ENCODE results near the gene PUDP.
"Not testable (repeated sequence)": the region's sequence is repeated elsewhere in the genome, so short reads cannot be mapped to it uniquely, and the experiment has no call there.

Gene PUDP

DNA sequence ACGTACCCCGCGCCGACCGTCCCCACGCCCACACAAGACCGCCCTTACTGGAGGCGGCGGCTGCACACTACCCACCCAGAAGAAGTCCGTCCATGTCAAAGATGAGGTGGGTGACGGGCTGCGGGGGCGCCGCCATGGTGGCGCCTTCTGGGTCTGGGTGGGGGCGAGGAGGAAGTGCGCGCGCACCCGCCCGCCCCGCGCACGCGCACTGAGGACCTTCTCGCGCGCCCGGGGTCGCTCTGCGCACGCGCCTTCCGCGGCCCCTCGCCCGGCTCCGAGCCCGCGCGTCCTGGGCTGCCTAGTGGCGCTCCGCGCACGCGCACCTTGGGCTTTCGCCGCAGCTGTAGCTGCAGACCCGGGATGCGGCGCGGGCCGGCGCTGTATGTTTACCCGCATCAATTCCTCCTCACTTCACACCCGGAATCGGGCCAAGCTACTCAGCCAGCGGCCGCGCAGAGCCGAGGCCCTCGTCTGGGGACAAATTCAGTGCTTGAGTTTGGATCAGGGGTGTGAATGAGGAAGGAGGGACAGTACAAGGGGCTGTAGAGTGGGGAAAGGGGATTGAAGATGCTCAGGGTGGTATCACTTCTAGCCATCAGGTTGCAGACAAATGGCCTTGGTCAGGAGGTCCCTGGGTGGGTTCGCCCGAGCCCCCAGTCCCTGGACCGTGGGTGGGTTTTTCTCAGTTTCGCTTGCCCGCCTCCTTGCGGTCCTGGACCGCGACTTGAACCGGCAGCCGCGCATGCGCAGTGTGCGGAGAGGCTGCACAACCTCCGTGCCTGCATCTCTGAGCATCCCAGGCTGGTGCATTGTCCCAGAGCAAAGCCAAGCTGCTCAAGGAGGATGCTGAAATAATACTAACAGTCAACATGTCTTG, at the start of gene PUDP:
TSS of gene PUDP (minus strand) at position 176 of the 877 bp plus-strand sequence. CDS start at position 136, 40 bp downstream.
- in situ Hi-C loops (cut with MboI; ENCODE audit: low sequenced_read_pairs) = no loop called here

GRCh38 chrX:7194606-7195005, 46.7 kb upstream of the PUDP start:
- in situ Hi-C loops (cut with MboI; ENCODE audit: low sequenced_read_pairs) = no loop called here

DNA sequence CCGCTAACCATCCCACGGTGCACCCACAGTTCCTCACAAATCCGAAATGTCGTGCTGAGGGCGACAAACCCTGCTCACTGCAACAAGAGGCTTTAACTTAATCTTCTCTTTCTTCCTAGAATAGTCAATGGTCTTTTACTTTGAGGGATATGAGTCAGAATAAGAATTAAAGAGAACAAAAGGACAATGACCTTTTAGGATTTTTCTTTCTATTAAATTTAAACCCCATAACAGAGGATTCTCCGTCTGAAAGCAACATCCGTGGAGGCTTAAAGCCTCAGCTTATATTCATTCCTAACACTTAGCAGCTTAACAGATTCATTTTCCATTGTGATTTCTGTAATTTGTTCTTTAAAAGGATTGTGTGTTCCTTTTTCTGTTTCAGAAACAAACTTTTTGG, 44.9 kb upstream of the PUDP start:
- in situ Hi-C loops (cut with MboI; ENCODE audit: low sequenced_read_pairs) = no loop called here

GRCh38 chrX:7191681-7192110, 43.7 kb upstream of the PUDP start:
- in situ Hi-C loops (cut with MboI; ENCODE audit: low sequenced_read_pairs) = no loop called here

DNA sequence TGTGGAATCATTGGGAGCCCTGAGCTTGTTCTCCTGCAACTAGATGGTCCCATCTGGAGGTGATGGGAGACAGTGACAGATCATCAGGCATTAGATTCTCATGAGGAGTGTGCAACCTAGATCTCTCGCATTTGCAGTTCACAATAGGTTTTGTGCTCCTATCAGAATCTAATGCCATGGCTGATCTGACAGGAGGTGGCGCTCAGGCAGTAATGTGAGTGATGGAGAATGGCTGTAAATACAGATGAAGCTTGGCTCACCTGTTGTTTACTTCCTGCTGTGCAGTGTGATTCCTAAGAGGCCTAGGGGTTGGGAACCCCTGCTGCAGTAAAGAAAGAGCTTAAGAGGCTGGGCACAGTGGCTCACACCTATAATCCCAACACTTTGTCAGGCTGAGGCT, 42.2 kb upstream of the PUDP start:
- in situ Hi-C loops (cut with MboI; ENCODE audit: low sequenced_read_pairs) = no loop called here

GRCh38 chrX:7188672-7189071, 40.7 kb upstream of the PUDP start:
- in situ Hi-C loops (cut with MboI; ENCODE audit: low sequenced_read_pairs) = no loop called here

DNA sequence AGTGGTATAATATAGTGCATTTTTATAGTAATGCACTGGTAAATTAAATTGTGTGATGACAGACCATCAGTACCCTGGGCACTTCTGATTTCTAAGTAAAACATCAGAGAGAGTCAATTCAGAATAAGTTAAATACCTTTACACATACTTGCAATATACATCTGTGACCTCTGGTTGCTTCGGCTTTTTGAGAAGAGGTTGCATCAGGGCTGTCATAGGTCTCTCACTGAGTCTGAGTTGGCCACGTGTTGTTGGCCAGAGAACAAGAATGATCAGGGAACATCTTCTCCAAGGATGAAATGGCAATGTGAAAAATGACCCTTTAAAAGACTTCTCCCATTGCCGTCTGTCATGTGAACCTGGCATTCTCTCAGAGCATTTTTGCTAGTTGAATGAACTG, 36.9 kb upstream of the PUDP start:
- in situ Hi-C loops (cut with MboI; ENCODE audit: low sequenced_read_pairs) = no loop called here

GRCh38 chrX:7179446-7179845, 31.5 kb upstream of the PUDP start:
- in situ Hi-C loops (cut with MboI; ENCODE audit: low sequenced_read_pairs) = no loop called here

DNA sequence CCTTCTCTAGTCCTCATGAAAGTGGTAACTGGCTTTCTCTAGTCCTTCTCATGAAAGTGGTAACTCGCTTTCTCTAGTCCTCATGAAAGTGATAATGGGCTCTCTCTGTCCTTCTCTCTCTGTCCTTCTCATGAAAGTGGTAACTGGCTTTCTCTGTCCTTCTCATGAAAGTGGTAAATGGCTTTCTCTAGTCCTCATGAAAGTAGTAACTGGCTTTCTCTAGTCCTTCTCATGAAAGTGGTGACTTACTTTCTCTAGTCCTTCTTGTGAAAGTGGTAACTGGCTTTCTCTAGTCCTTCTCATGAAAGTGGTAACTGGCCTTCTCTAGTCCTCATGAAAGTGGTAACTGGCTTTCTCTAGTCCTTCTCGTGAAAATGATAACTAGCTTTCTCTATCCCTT, 30.9 kb upstream of the PUDP start:
- in situ Hi-C loops (cut with MboI; ENCODE audit: low sequenced_read_pairs) = not testable (repeated sequence)

DNA sequence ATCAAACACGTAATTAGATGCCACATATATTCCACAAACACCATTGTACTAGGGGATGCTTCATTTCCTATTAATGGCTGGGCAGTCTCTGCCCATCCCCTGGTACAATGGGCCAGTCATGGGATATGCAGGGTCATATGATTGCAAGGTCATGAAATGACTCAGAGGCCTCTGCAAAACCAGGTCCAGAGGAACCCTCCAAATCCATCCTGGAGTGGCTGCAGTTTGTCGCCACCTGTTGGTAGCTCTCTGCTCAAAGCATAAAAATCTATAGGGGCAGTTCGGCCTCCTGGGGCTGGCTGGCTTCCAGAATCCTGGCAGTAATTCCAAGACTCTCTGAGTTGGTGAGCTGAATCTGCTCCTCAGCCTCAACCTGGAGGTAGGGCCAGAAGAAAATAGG, 22.9 kb upstream of the PUDP start:
- in situ Hi-C loops (cut with MboI; ENCODE audit: low sequenced_read_pairs) = no loop called here

GRCh38 chrX:7169627-7170026, 21.7 kb upstream of the PUDP start:
- in situ Hi-C loops (cut with MboI; ENCODE audit: low sequenced_read_pairs) = no loop called here

DNA sequence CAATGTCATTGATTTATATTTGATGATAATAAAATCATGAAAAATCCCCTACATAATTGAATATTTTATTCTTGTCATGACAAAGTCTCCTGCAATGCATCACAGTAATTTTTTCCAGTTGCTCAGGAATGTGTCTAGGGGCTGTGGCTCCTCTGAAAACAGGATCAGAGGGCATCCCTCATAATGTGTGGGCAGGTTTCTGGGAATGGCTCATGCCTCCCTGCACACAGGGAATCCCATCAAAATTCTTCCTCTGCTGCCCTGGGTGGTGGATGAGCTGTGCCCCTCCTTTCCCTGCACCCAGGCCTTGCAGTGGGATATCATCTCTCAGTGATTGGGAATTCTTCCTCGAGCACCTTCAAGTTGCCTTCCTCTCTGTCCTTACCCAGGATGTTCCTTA, 20.4 kb upstream of the PUDP start:
- in situ Hi-C loops (cut with MboI; ENCODE audit: low sequenced_read_pairs) = no loop called here

DNA sequence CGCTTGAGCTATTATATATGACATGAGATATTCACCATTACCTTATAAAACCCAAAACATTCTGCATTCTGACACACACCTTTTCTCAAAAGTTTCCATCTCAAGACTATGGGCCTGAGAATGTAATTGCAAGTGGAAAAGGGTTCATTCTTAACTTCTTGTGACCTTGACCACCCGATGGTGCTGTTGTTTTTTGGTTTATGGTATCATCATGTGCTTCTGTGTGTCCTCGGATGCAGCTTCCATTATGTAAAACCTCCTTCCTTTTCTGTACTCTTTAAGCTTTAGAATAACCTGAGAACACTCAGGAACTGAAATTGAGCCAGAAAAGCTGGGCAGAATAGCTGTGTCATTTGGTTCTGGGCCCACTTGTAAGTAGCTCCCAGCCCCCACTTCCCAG, 16.2 kb upstream of the PUDP start:
- in situ Hi-C loops (cut with MboI; ENCODE audit: low sequenced_read_pairs) = no loop called here

DNA sequence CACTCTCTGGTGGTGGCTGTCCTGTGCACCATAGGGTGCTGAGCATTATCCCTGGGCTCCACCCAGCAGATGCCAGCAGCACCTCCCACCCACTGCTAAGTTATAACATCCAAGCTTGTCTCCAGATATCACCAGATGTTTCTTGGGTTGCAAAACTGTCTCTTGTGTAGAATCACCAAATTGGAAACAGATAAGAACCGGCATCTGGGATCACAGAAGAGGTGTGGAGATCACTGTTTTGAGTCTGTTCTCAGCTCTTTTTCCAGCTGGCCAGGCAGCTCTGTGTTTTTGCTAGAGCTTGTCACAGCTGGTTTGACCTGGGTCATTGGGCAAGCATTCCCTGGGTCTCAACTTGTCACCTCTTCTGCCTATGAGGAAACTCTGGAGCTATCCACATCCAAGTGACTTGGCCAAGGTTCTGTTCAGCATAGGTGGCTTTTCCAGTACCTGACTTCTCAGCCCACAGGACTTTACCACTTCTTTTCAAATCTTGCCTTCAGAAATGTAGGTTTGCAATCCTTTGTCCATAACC, 15.3 kb upstream of the PUDP start:
- in situ Hi-C loops (cut with MboI; ENCODE audit: low sequenced_read_pairs) = no loop called here

DNA sequence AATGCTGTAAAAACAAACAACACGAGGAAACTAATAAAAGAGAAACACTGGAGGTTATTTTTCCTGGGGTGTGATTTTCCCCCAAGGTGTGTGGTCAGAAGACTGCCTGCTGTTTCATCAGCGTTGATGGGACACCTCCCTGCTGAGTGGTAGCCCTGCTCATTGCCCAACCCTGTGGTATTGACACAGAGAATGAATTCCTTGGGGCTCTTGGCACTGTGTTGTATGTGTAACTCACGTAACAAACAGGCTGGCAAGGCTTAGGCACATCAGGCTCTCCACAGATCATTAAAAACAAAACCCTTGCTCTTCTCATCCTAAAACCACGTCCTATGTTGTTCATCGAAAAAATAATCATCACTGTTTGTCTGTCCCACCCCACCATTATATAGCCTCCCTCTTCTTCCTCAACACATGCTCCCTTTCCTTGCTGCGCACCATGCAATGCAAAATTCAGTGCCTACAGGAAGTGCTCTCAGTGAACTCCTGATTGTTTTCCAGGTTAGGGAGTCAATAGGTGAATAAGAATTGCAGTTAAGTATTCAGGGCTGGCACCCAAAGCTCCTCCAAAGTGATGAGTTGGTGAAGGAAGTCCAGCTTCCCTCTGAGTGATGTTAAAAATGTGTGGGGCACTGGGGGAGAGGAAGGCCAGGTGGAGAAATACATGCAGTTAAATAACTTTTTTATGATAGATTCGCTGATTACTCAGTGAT, 11.4 kb upstream of the PUDP start:
- in situ Hi-C loops (cut with MboI; ENCODE audit: low sequenced_read_pairs) = no loop called here

DNA sequence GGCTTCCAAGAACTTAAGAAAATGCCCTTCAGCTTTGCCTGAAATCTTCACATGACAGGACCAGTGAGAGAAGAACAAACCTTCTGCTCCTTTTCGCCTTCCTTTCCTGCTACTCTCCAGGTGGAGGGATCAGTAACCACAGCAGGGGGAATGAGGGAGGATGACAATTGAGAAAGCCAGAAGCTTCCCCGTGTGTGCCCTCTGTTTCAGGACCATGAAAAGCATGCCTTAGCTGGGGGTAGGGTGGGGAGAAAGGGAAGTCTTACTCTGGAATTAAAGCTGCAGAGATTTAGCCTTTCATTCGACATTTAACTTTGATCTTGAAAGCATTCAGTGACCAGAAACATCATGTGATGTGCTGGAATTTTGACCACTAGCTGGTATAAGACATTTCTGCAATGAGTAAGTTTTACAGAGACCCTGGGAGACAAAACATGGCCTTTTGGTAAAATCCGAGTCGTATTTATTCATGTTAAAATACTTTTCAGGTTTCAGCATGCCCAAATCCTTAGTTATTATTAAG, 10.6 kb upstream of the PUDP start:
- in situ Hi-C loops (cut with MboI; ENCODE audit: low sequenced_read_pairs) = no loop called here

DNA sequence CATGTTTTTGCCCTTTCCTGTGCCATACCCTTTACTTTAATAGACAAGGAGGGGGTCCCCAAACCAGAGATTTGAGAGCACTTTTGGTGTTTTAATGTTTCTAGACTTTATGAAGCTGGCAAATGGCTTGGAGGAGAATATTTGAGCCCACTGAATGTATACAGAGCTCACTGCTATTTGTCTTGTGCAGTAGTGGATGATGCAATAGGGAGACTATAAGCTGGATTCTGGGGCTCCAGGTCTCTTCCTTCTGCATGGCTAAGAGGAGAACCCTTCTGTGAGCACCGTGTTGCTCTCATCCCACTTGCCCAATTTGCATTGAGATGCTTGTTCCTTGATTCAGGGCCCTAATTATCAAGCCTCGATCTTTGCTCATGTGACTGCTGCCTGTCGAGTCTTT, 8.9 kb upstream of the PUDP start:
- in situ Hi-C loops (cut with MboI; ENCODE audit: low sequenced_read_pairs) = no loop called here

GRCh38 chrX:7155163-7155562, 7.2 kb upstream of the PUDP start:
- in situ Hi-C loops (cut with MboI; ENCODE audit: low sequenced_read_pairs) = no loop called here

- in situ Hi-C loops (cut with MboI; ENCODE audit: low sequenced_read_pairs) = no loop called here
Observed at GRCh38 chrX:7154041-7154597, 6.2 kb upstream of the PUDP start.

DNA sequence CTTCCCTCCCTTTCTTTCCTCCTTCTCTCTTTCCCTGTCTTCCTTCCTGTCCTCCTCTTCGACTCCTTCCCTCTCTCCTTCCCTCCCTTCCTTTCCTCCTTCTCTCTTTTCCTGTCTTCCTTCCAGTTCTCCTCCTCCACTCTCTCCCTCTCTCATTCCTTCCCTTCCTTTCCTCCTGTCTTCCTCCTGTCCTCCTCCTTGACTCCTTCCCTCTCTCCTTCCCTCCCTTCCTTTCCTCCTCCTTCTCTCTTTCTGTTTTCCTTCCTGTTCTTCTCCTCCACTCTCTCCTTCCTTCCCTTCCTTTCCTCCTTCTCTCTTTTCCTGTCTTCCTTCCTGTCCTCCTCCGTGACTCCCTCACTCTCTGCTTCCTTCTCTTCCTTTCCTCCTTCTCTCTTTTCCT, 5.3 kb upstream of the PUDP start:
- in situ Hi-C loops (cut with MboI; ENCODE audit: low sequenced_read_pairs) = no loop called here

- in situ Hi-C loops (cut with MboI; ENCODE audit: low sequenced_read_pairs) = no loop called here
Observed at GRCh38 chrX:7149411-7149810, 1.5 kb upstream of the PUDP start.

Measured in HL-60/S4 (cell line).